ENCODE data around the gene ALDH1A1. TPM values are rescaled to one million over a fixed set of nuclear protein-coding genes. Genes with fewer than 3 reads are reported as not detected.

Gene ALDH1A1
- total and polyA plus RNA-seq, 2 donors (not counting 3 experiments of a cell fraction or from before 2014, with no cell fraction given), result 91.1 to 287 TPM

DNA sequence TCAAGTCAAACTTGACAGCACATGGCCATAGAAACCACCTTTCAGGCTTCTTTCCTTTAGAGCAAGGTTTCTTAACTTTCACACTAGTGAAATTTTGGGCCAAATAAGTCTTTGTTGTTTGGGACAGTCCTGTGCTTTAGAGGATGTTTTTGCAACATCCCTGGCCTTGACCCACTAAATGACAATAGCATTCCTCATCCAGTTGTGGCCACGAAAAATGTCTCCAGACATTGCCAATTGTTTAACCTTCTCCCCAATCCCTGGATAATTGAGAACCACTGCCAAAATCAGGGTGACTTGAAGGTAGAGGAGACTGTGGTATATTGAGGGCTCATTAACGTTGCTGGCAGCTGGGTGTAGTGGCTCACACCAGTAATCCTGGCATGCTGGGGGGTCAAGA lies 72.0 kb downstream of the ALDH1A1 start:
- H3K27ac ChIP-seq (ENCODE audit: insufficient read depth, low read depth, low read length), result no peak overlapping the region
- CTCF ChIA-PET, result interaction anchor here (1.2 to 2.4 kb wide), 3 partner anchors 9 to 142 kb away, joined by 3 to 11 read pairs (median 10); no protein-coding TSS in a partner anchor
- dilution Hi-C loops (cut with MboI; ENCODE audit: extremely low pct_ligation_motif_present, low sequenced_read_pairs) (no loop called here), intact Hi-C loops (cut with micrococcal nuclease) (no loop called here)
- H4K20me1 ChIP-seq (replicated peaks; ENCODE audit: control insufficient read depth, extremely low read depth, insufficient read depth, low read length), result no peaks in the 10 kb centered on the region
- POLR2A ChIA-PET, result no interaction called here
- no peaks in the 10 kb centered on the region for H3K27me3 ChIP-seq (ENCODE audit: control insufficient read depth in 2 of 2, insufficient read depth in 2 of 2, low read length in 2 of 2)
- H3K4me1 ChIP-seq (ENCODE audit: control insufficient read depth, extremely low read depth, insufficient read depth, low read length), result no peaks in the 10 kb centered on the region
- no peaks in the 10 kb centered on the region for H3K36me3 ChIP-seq (ENCODE audit: control insufficient read depth in 2 of 2, extremely low read depth in 1 of 2, insufficient read depth in 2 of 2, low read length in 2 of 2)
- no peak overlapping the region for H3K4me3 ChIP-seq (replicated peaks in 1 of 3; ENCODE audit: insufficient read depth in 1 of 3, low read depth in 1 of 3, low read length in 3 of 3)
- BruUV-seq (replicated peaks), result no TSS peak
- no peak overlapping the region for H3K4me2 ChIP-seq (ENCODE audit: insufficient read depth, low read length)
- FAIRE-seq (no peak), DNase-seq (ENCODE audit: low read depth, low spot score) (no peak)
- H3K9me3 ChIP-seq (replicated peaks; ENCODE audit: control insufficient read depth, insufficient read depth, low read length), result no peaks in the 10 kb centered on the region
- no peak overlapping the region for H3K9ac ChIP-seq (replicated peaks; ENCODE audit: extremely low read depth, insufficient read depth, low read length)
- no peak overlapping the region for H2AFZ ChIP-seq (ENCODE audit: low read depth, low read length)
- TF ChIP-seq FOS (IDR thresholded peaks at IDR 0.05; ENCODE audit: borderline replicate concordance, insufficient read depth, low read length), result no peak
- TF ChIP-seq, protein P1, sequence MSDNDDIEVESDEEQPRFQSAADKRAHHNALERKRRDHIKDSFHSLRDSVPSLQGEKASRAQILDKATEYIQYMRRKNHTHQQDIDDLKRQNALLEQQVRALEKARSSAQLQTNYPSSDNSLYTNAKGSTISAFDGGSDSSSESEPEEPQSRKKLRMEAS (IDR thresholded peaks at IDR 0.05; ENCODE audit: insufficient read depth, insufficient read length), result no peak
- no peaks in the 10 kb centered on the region for H3K9me1 ChIP-seq (replicated peaks; ENCODE audit: control insufficient read depth, extremely low read depth, insufficient read depth, low read length)
- no peaks in the 10 kb centered on the region for H3K79me2 ChIP-seq (ENCODE audit: control insufficient read depth, insufficient read depth, low read length)

DNA sequence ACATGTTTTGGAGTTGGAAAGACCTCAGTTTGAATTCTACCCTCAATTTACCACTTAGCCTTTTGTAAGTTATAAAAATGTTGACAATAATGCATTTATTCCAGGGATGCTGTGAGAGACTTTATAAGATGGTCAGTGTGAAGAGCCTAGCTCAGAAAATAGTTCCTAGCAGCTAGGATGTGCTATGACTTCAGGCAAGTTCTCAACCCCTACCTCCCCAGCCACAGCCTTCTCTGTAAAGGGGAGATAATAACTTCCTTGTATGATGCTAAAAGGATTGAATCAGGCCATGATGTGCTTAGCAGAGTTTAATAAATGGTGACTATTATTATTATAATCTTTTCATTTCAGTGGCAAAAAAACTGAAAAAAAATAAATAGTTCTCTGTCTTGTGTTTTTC lies 77.6 kb downstream of the ALDH1A1 start:
- H3K4me1 ChIP-seq (ENCODE audit: control insufficient read depth, extremely low read depth, insufficient read depth, low read length), result peaks cover 5% of the 10 kb centered on the region
- dilution Hi-C loops (cut with MboI; ENCODE audit: extremely low pct_ligation_motif_present, low sequenced_read_pairs) (no loop called here), intact Hi-C loops (cut with micrococcal nuclease) (loop anchor here (10.0 kb wide), 1 partner anchor 50 kb away; no protein-coding TSS in a partner anchor)
- H3K27ac ChIP-seq (ENCODE audit: insufficient read depth, low read depth, low read length), result no peak overlapping the region
- no peaks in the 10 kb centered on the region for H3K36me3 ChIP-seq (ENCODE audit: control insufficient read depth in 2 of 2, extremely low read depth in 1 of 2, insufficient read depth in 2 of 2, low read length in 2 of 2)
- no peak overlapping the region for H3K9ac ChIP-seq (replicated peaks; ENCODE audit: extremely low read depth, insufficient read depth, low read length)
- FAIRE-seq, result no peak
- no peak overlapping the region for H3K4me3 ChIP-seq (replicated peaks in 1 of 3; ENCODE audit: insufficient read depth in 1 of 3, low read depth in 1 of 3, low read length in 3 of 3)
- ChIA-PET CTCF (interaction anchor here (6.0 kb wide), 1 partner anchor 147 kb away, joined by 201 read pairs; no protein-coding TSS in a partner anchor), POLR2A (no interaction called here)
- no peaks in the 10 kb centered on the region for H3K27me3 ChIP-seq (ENCODE audit: control insufficient read depth in 2 of 2, insufficient read depth in 2 of 2, low read length in 2 of 2)
- H3K79me2 ChIP-seq (ENCODE audit: control insufficient read depth, insufficient read depth, low read length), result no peaks in the 10 kb centered on the region
- no peaks in the 10 kb centered on the region for H4K20me1 ChIP-seq (replicated peaks; ENCODE audit: control insufficient read depth, extremely low read depth, insufficient read depth, low read length)
- BruUV-seq (replicated peaks), result no TSS peak
- no peaks in the 10 kb centered on the region for H3K9me1 ChIP-seq (replicated peaks; ENCODE audit: control insufficient read depth, extremely low read depth, insufficient read depth, low read length)
- H2AFZ ChIP-seq (ENCODE audit: low read depth, low read length), result no peak overlapping the region
- TF ChIP-seq, protein P2, sequence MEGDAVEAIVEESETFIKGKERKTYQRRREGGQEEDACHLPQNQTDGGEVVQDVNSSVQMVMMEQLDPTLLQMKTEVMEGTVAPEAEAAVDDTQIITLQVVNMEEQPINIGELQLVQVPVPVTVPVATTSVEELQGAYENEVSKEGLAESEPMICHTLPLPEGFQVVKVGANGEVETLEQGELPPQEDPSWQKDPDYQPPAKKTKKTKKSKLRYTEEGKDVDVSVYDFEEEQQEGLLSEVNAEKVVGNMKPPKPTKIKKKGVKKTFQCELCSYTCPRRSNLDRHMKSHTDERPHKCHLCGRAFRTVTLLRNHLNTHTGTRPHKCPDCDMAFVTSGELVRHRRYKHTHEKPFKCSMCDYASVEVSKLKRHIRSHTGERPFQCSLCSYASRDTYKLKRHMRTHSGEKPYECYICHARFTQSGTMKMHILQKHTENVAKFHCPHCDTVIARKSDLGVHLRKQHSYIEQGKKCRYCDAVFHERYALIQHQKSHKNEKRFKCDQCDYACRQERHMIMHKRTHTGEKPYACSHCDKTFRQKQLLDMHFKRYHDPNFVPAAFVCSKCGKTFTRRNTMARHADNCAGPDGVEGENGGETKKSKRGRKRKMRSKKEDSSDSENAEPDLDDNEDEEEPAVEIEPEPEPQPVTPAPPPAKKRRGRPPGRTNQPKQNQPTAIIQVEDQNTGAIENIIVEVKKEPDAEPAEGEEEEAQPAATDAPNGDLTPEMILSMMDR (IDR thresholded peaks at IDR 0.05; ENCODE audit: extremely low read depth in 1 of 2, insufficient read depth in 1 of 2, low read depth in 1 of 2, low read length in 2 of 2), result no peak
- TF ChIP-seq, protein P1 (IDR thresholded peaks at IDR 0.05; ENCODE audit: insufficient read depth, insufficient read length), result no peak
- TF ChIP-seq MYC (IDR thresholded peaks at IDR 0.05; ENCODE audit: low read depth, low read length) (no peak), JUN (IDR thresholded peaks at IDR 0.05; ENCODE audit: borderline replicate concordance, insufficient read depth, insufficient read length, low read depth) (no peak), EZH2 (IDR thresholded peaks at IDR 0.05; ENCODE audit: borderline replicate concordance, low read depth, low read length, severe bottlenecking) (no peak), POLR2AphosphoS5 (IDR thresholded peaks at IDR 0.05; ENCODE audit: insufficient read depth, low read depth, low read length) (no peak), FOS (IDR thresholded peaks at IDR 0.05; ENCODE audit: borderline replicate concordance, insufficient read depth, low read length) (no peak), GATA2 (IDR thresholded peaks at IDR 0.05; ENCODE audit: insufficient read depth, insufficient read length, low read depth, low read length) (no peak)
- DNase-seq (ENCODE audit: low read depth, low spot score), result no peak
- H3K4me2 ChIP-seq (ENCODE audit: insufficient read depth, low read length), result no peak overlapping the region
- H3K9me3 ChIP-seq (replicated peaks; ENCODE audit: control insufficient read depth, insufficient read depth, low read length), result no peaks in the 10 kb centered on the region
